NCI-H748 (cell line): ENCODE results near the gene GNPTAB.
"Not testable (repeated sequence)": the region's sequence is repeated elsewhere in the genome, so short reads cannot be mapped to it uniquely, and the experiment has no call there.

ENCODE experiments used
- DNase-seq: peaks from one replicate; lab custom pipeline; 2025; ENCODE audit not compliant: unreplicated experiment; lab: John Stamatoyannopoulos, UW

Gene GNPTAB

DNA sequence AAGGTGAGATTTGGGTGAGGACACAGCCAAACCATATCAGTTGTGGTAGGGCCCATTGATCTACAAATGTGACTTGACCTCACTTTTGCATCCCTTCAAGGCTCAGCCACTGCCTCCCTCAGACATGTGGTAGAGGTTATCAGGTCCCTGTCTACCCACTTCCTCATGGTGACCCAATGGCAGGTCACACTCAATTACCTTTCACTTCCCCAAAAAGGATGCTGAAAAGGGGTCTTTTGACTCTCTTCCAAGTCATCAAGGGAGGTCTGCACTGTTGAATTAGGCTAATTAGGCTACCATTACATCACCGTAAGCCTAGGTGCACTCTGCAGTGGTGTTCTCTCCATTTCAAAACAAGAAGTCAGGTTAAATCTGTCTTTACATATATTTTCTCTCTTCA lies 24.0 kb upstream of the GNPTAB start:
- DNase-seq: no peak

DNA sequence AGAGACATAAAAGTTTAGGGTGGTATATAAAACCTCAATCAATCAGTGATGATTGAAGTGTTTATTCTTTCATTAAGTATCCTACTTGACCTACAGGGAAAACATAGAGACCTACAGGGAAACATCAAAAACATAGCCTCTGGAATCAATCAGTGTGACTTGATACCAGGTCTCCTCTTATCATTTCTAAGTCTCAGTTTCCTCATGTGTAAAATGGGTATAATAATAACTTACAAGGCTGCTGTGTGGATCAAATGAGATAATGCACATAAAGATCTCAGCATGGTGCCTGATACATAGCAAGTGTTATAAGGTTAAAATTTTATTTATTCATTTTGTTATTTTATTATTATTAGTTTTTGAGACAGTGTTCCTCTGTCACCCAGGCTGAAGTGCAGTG lies 22.2 kb upstream of the GNPTAB start:
- DNase-seq: no peak

GRCh38 chr12:101850199-101850598 lies 19.4 kb upstream of the GNPTAB start:
- DNase-seq: no peak

DNA sequence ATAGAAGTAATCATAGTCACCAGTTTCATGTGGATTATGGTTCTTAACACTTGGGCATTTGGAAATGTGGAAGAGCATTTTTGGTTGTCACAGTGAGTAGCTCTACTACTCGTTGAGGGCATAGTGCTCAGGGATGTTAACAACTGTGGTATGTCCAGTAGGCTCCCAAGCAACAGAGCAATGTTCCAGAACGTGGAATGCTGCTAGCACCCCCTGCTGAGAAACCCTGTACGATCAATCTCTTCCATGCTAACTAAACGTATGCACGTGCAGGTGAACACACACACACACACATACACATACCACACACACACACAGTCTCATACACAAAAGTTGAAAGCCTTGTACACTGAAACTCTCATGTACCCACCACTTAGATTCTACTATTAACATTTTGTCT lies 16.6 kb upstream of the GNPTAB start:
- no peak for DNase-seq

DNA sequence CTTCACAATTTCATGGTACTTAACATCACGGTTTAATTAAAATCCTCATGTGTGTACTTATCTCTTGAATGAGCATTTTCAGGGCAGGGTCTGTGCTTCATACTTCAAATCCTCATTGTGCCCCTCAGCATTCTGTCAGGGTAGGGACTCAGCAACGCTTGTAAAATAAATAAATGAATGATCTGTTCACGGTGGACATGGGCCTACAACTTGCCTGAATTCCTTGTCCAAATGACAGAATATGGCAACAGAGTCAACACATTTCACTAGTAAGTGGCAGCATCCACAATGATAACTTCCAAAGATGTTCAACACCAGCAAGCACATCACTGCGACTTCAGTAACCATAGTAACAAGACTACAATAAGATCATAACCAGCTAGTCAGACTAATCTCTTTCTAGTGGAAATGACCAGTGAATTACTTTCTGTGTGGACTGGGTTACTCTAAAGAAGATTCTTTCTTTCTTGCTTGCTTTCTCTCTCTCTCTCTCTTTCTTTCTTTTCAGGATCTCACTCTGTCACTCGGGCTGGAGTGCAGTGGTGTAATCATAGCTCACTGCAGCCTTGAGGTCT lies 14.5 kb upstream of the GNPTAB start:
- peak; percentile 6 for DNase-seq

- DNase-seq: no peak
Observed at GRCh38 chr12:101841069-101841468, 10.3 kb upstream of the GNPTAB start.

- peak; percentile 47 for DNase-seq
Observed at GRCh38 chr12:101839324-101840283, 8.8 kb upstream of the GNPTAB start.

GRCh38 chr12:101838628-101839323 lies 8.0 kb upstream of the GNPTAB start:
- no peak for DNase-seq

GRCh38 chr12:101832030-101832429 lies 1.3 kb upstream of the GNPTAB start:
- no peak for DNase-seq

DNA sequence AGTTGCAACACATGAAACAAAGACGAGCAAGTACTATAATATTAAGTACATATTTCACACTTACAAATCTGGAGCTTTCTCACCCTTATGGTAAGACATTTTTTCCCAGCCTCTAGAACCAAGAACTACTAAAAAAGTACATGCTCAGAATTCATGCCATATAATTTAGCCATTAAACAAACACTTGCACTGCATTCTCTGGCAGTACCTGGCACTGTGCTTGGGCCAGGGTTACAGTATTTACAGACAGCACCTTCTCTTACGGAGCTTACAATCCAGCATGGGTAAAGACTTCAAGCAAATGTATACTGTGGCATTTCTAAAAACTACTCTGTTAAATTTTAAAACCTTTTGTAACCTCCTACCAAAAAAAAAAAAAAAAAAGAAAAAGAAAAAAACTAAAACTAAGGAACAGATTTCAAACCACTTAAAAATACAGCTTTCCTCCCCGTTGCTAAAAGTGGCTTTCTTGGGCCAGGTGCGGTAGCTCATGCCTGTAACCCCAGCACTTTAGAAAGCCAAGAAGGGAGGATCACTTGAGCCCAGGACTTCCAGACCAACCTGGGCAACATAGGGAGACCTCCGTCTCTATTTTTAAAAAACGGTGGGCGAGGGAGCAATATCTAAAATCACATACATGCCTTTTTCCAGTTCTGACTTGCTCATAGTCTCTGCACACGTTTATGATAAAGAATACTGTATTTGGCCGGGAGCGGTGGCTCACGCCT lies 956 bp downstream of the GNPTAB start:
- no peak for DNase-seq

- no peak for DNase-seq
Observed at GRCh38 chr12:101828463-101829196, 2.1 kb downstream of the GNPTAB start.

- DNase-seq: no peak
Observed at GRCh38 chr12:101826766-101827368, 3.9 kb downstream of the GNPTAB start.

DNA sequence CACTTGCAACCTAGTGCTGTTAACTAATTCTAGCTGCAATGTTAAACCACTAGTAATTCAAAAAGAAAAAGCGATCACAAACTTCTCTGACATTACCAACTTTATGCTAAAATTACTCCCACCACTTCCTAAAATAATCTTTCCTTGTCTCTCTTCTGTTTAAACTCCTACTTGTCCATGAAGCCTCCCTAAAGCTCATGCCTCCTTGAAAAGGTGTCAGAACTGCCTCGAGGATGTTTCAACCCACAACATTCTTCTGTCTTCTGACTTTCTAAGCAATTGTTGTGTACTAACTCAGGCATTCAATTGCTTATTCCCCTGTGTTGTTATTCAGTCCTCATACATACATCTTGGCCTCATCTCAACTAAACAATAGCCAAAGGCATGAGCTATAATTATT lies 5.9 kb downstream of the GNPTAB start:
- DNase-seq: no peak

DNA sequence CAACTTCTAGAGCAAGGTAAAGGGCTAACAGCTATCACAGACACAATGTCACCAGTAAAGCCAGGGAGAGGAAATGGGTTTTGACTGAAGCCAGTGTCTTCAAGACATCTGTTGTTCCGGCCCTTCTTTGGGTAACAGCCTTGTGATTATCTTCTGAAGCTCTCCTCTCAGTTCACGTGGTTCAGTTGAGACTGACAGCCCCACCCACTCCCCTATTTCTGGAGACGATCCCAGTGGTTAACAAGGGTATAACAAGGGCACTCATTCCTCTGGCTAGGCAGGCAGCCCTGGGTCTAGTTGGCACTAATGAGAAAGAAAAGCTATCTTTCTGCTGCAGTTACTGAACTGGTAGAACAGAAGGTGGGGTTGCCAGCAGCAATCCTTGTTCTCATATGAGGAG lies 6.9 kb downstream of the GNPTAB start:
- peak; percentile 24 for DNase-seq

DNA sequence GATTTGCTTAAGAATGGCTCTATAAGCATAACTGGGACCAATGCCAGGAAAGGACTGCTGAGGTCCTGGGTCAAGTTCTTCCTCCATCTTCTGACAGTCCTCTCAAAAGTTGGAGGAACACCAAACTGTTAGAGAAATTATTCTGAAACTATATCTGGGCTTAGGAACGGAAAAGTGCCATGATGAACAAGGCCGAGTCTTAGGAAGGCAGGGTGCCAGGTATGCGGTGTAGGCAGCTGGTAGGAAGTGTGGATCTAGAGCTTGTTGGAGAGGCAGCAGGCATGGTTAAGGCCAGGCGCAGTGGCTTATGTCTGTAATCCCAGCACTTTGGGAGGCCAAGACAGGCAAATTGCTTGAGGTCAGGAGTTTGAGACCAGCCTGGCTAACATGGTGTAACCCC lies 7.7 kb downstream of the GNPTAB start:
- no peak for DNase-seq

DNA sequence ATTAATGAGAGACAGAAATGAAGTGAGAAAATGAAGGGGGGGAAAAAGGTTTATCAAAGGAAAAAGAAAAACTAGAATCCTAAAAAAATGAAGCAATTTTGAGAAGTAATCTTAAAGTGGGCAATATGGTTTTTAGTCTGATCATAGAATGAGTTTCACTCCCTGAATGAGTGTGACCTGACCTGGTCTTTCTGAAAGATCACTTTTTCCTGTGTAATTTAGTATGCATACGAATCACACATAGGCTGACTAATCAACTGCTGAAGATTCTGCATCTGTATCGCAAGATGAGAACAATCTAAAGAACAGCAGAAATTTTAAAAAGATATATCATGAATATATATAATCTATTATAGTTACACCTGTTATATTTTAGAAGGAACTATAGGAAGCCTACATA lies 11.3 kb downstream of the GNPTAB start:
- no peak for DNase-seq

- DNase-seq: not testable (repeated sequence)
Observed at GRCh38 chr12:101818689-101819088, 12.1 kb downstream of the GNPTAB start.

- no peak for DNase-seq
Observed at GRCh38 chr12:101813117-101813516, 17.6 kb downstream of the GNPTAB start.

DNA sequence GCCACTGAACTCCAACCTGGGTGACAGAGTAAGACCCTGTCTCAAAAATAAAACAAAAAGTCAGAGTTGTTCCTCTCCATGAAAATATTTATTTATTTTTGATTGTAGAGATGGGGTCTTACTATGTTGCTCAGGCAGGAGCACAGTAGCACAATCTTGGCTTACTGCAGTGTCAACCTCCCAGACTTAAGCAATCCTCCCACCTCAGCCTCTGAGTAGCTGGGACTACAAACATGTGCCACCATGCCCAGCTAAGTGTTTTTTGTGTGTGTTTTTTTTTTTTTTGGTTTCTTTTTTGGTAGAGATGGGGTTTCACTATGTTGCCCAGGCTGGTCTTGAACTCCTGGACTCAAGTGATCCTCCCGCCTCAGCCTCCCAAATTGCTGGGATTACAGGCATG lies 18.0 kb downstream of the GNPTAB start:
- DNase-seq: not testable (repeated sequence)

- DNase-seq: not testable (repeated sequence)
Observed at GRCh38 chr12:101811342-101811741, 19.4 kb downstream of the GNPTAB start.
